ENCODE measurements around the gene JAK3.

DNA sequence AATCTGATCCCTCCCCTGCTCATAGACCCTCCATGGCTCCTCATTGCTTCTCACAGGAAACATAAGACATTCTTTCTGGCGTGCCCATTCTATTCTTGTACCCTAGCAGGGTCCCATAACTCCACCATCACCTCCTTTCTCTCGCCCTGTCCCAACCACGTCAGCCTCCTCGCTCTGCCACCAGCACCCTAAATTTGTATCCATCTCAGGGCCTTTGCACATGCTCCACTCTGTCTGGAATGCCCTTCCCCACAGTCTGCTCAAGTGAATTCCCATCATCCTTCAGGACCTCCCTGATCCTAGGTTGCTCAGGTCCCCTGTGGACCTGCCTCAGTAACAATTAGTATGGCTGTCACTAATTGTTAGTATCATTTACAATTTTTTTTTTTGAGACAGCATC, 42.4 kb downstream of the JAK3 start:
- TF ChIP-seq, protein P1, sequence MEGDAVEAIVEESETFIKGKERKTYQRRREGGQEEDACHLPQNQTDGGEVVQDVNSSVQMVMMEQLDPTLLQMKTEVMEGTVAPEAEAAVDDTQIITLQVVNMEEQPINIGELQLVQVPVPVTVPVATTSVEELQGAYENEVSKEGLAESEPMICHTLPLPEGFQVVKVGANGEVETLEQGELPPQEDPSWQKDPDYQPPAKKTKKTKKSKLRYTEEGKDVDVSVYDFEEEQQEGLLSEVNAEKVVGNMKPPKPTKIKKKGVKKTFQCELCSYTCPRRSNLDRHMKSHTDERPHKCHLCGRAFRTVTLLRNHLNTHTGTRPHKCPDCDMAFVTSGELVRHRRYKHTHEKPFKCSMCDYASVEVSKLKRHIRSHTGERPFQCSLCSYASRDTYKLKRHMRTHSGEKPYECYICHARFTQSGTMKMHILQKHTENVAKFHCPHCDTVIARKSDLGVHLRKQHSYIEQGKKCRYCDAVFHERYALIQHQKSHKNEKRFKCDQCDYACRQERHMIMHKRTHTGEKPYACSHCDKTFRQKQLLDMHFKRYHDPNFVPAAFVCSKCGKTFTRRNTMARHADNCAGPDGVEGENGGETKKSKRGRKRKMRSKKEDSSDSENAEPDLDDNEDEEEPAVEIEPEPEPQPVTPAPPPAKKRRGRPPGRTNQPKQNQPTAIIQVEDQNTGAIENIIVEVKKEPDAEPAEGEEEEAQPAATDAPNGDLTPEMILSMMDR (conservative IDR thresholded peaks at IDR 0.05; ENCODE audit: low read depth, low read length): no peak
- TF ChIP-seq POLR2A (IDR thresholded peaks at IDR 0.05; ENCODE audit: low read depth, low read length): no peak
- no peak for TF ChIP-seq CEBPB (IDR thresholded peaks at IDR 0.05; ENCODE audit: low read depth, low read length)
- TF ChIP-seq MAFK (IDR thresholded peaks at IDR 0.05; ENCODE audit: low read depth, low read length): no peak
- no peak for TF ChIP-seq RAD21 (IDR thresholded peaks at IDR 0.05; ENCODE audit: low read length)
- no peak for TF ChIP-seq SMC3 (IDR thresholded peaks at IDR 0.05; ENCODE audit: low read depth, low read length)
- TF ChIP-seq RFX5 (IDR thresholded peaks at IDR 0.05; ENCODE audit: low read depth, low read length): no peak
- no peak for TF ChIP-seq FOS (IDR thresholded peaks at IDR 0.05; ENCODE audit: low read depth, low read length)
- TF ChIP-seq, protein P2, sequence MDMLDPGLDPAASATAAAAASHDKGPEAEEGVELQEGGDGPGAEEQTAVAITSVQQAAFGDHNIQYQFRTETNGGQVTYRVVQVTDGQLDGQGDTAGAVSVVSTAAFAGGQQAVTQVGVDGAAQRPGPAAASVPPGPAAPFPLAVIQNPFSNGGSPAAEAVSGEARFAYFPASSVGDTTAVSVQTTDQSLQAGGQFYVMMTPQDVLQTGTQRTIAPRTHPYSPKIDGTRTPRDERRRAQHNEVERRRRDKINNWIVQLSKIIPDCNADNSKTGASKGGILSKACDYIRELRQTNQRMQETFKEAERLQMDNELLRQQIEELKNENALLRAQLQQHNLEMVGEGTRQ (IDR thresholded peaks at IDR 0.05; ENCODE audit: low read depth, low read length): no peak
